OCI-LY1 (cell line): ENCODE measurements around the gene C16orf89.
"Not testable (repeated sequence)": the region's sequence is repeated elsewhere in the genome, so short reads cannot be mapped to it uniquely, and the experiment has no call there.

ENCODE experiments used
- CTCF ChIP-seq: fragments of 200-600 bp; sonication (generic), shearing (Covaris generic); IDR thresholded peaks from 2 replicates; pipeline ENCODE4 v1.5.1; 2017; ENCODE audit warnings: mild to moderate bottlenecking, antibody characterized with exemption, low read length, moderate library complexity, mixed read lengths
- EZH2 ChIP-seq: fragments of 200-600 bp; sonication (generic), shearing (Covaris generic); IDR thresholded peaks from 2 replicates; pipeline ENCODE4 v1.8.0; 2017; ENCODE audit warnings: borderline replicate concordance, mixed run types, mild to moderate bottlenecking, antibody characterized with exemption, low read length, moderate library complexity, mixed read lengths

GRCh38 chr16:5080461-5080860 is 14.7 kb upstream of the C16orf89 start:
- TF ChIP-seq CTCF, EZH2: not testable (repeated sequence)
